ENCODE data around the gene SPEF2. TPM values are rescaled to one million over a fixed set of nuclear protein-coding genes. Genes with fewer than 3 reads are reported as not detected.
A peak's percentile ranks its signal among the peaks of the same experiment; 100 is the strongest.
"Not testable (repeated sequence)": the region's sequence is repeated elsewhere in the genome, so short reads cannot be mapped to it uniquely, and the experiment has no call there.

SPEF2 gene
- total and polyA plus RNA-seq, 2 donors from 2014 or later = 7.1 to 19.1 TPM

DNA sequence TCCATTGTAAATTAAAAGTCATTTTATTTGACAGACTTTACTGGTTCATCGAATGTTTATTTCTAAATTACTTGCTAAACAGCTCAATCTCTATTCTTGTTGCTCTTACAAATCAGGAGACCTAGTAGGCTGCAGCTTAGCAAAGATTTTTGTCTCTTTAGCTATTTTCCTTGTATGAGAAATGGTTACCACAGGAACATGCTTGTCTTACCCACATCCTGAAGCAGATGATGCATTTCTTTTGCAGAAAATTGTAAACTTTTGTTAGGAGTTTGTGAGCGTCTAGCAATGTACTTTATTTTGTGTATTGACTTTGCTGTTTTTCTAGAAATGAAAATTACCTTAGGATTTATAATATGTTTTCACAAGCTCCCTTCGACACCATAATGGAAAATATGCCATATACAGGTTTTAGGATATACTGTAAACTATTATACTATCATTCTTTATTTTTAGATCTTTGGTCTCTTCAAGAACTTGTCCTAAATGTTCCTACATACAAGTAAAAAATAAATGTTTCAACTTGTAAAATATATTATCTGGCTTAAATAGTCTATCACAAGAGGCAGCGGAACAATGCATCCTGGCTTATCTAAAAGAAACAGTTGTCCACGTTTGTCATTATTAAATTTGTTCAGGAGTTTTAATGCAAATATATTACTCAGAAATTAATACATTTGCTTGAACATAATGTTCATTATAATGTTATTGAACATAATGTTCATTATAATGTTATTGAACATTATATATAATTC lies 54.1 kb downstream of the SPEF2 start:
- intact Hi-C loops (cut with DNase I) = no loop called here
- H3K27me3 ChIP-seq (ENCODE audit: control insufficient read depth, insufficient read depth, low read length) = no peaks in the 10 kb centered on the region
- no peak overlapping the region for H3K9ac ChIP-seq (ENCODE audit: low read length in 3 of 3)
- H3K9me3 ChIP-seq (ENCODE audit: control insufficient read depth in 2 of 3, insufficient read depth in 1 of 3, low read length in 3 of 3) = no peaks in the 10 kb centered on the region
- TF ChIP-seq, protein P1, sequence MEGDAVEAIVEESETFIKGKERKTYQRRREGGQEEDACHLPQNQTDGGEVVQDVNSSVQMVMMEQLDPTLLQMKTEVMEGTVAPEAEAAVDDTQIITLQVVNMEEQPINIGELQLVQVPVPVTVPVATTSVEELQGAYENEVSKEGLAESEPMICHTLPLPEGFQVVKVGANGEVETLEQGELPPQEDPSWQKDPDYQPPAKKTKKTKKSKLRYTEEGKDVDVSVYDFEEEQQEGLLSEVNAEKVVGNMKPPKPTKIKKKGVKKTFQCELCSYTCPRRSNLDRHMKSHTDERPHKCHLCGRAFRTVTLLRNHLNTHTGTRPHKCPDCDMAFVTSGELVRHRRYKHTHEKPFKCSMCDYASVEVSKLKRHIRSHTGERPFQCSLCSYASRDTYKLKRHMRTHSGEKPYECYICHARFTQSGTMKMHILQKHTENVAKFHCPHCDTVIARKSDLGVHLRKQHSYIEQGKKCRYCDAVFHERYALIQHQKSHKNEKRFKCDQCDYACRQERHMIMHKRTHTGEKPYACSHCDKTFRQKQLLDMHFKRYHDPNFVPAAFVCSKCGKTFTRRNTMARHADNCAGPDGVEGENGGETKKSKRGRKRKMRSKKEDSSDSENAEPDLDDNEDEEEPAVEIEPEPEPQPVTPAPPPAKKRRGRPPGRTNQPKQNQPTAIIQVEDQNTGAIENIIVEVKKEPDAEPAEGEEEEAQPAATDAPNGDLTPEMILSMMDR (IDR thresholded peaks at IDR 0.05; ENCODE audit: borderline replicate concordance, extremely low read depth, insufficient read depth) = no peak
- FAIRE-seq (no peak), DNase-seq (no peak)
- no peaks in the 10 kb centered on the region for H3K4me1 ChIP-seq (ENCODE audit: control insufficient read depth in 2 of 3, insufficient read depth in 2 of 3, low read depth in 1 of 3, low read length in 3 of 3)
- H3K4me3 ChIP-seq (ENCODE audit: low read length in 3 of 3) = no peak overlapping the region
- no peak overlapping the region for H3K27ac ChIP-seq (ENCODE audit: low read depth in 2 of 2, low read length in 2 of 2)
- no peaks in the 10 kb centered on the region for H3K36me3 ChIP-seq (ENCODE audit: control insufficient read depth in 2 of 3, insufficient read depth in 3 of 3, low read length in 3 of 3)

DNA sequence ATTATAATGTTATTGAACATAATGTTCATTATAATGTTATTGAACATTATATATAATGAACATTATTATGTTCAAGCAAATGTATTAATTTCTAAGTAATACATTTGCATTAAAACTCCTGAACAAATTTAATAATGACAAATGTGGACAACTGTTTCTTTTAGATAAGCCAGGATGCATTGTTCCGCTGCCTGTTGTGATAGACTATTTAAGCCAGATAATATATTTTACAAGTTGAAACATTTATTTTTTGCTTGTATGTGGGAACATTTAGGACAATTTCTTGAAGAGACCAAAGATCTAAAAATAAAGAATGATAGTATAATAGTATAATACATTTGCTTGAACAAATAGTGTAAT lies 54.6 kb downstream of the SPEF2 start:
- H3K27me3 ChIP-seq (ENCODE audit: control insufficient read depth, insufficient read depth, low read length); H3K9ac ChIP-seq (ENCODE audit: low read length in 3 of 3); H3K4me1 ChIP-seq (ENCODE audit: control insufficient read depth in 2 of 3, insufficient read depth in 2 of 3, low read depth in 1 of 3, low read length in 3 of 3); H3K36me3 ChIP-seq (ENCODE audit: control insufficient read depth in 2 of 3, insufficient read depth in 3 of 3, low read length in 3 of 3); H3K4me3 ChIP-seq (ENCODE audit: low read length in 3 of 3); intact Hi-C loops (cut with DNase I); H3K9me3 ChIP-seq (ENCODE audit: control insufficient read depth in 2 of 3, insufficient read depth in 1 of 3, low read length in 3 of 3); H3K27ac ChIP-seq (ENCODE audit: low read depth in 2 of 2, low read length in 2 of 2); DNase-seq: not testable (repeated sequence)
- FAIRE-seq = peak; percentile 79

DNA sequence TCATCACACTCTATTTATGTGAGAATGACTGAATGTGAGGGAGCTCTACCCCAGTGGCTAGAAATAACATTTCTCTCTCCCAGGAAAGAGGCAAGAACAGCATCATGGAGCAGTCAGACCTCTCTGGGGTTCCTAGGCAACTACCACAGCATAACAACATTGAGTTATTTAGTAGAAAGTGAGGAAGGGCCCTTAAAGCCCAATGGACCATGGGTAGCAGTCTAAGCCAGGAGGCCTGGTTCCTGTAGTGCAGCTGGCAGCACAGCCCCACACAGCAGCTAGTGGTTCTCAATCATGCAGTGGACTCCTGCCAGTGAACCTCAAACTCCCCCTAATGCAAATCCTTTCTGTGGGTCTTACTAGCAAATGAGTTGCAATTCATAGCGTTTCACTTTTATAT lies 55.3 kb downstream of the SPEF2 start:
- TF ChIP-seq, protein P1 (IDR thresholded peaks at IDR 0.05; ENCODE audit: borderline replicate concordance, extremely low read depth, insufficient read depth) = no peak
- H3K4me3 ChIP-seq (ENCODE audit: low read length in 3 of 3) = no peak overlapping the region
- DNase-seq (peak in 1 of 5 donors; percentile 40), FAIRE-seq (no peak)
- no peaks in the 10 kb centered on the region for H3K36me3 ChIP-seq (ENCODE audit: control insufficient read depth in 2 of 3, insufficient read depth in 3 of 3, low read length in 3 of 3)
- intact Hi-C loops (cut with DNase I) = no loop called here
- no peaks in the 10 kb centered on the region for H3K4me1 ChIP-seq (ENCODE audit: control insufficient read depth in 2 of 3, insufficient read depth in 2 of 3, low read depth in 1 of 3, low read length in 3 of 3)
- no peak overlapping the region for H3K27ac ChIP-seq (ENCODE audit: low read depth in 2 of 2, low read length in 2 of 2)
- no peaks in the 10 kb centered on the region for H3K9me3 ChIP-seq (ENCODE audit: control insufficient read depth in 2 of 3, insufficient read depth in 1 of 3, low read length in 3 of 3)
- no peak overlapping the region for H3K9ac ChIP-seq (ENCODE audit: low read length in 3 of 3)
- H3K27me3 ChIP-seq (ENCODE audit: control insufficient read depth, insufficient read depth, low read length) = no peaks in the 10 kb centered on the region

DNA sequence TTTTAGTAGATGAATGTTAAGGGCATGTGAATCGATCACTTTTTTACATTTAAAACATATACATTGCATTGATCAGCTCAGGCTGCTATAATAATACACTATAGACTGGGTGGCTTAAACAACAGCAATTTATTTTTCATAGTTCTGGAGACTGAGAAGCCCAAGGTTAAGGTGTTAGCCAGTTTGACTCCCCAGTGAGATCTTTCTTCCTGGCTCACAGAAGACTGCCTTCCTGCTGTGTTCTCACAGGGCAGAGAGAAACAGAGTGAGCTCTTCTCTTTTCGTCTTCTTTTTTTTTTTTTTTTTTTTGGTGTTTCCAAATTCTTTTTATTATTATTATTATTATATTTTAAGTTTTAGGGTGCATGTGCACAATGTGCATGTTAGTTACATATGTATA lies 56.4 kb downstream of the SPEF2 start:
- no peak for FAIRE-seq
- H3K9ac ChIP-seq (ENCODE audit: low read length in 3 of 3) = no peak overlapping the region
- H3K9me3 ChIP-seq (ENCODE audit: control insufficient read depth in 2 of 3, insufficient read depth in 1 of 3, low read length in 3 of 3) = no peaks in the 10 kb centered on the region
- DNase-seq = no peak
- TF ChIP-seq, protein P1 (IDR thresholded peaks at IDR 0.05; ENCODE audit: borderline replicate concordance, extremely low read depth, insufficient read depth) = no peak
- intact Hi-C loops (cut with DNase I) = no loop called here
- H3K36me3 ChIP-seq (ENCODE audit: control insufficient read depth in 2 of 3, insufficient read depth in 3 of 3, low read length in 3 of 3) = no peaks in the 10 kb centered on the region
- no peaks in the 10 kb centered on the region for H3K4me1 ChIP-seq (ENCODE audit: control insufficient read depth in 2 of 3, insufficient read depth in 2 of 3, low read depth in 1 of 3, low read length in 3 of 3)
- H3K27ac ChIP-seq (ENCODE audit: low read depth in 2 of 2, low read length in 2 of 2) = no peak overlapping the region
- H3K27me3 ChIP-seq (ENCODE audit: control insufficient read depth, insufficient read depth, low read length) = no peaks in the 10 kb centered on the region
- H3K4me3 ChIP-seq (ENCODE audit: low read length in 3 of 3) = no peak overlapping the region

Measured in kidney (tissue), 14 donors.